ENCODE results near the gene TMEM97.

TMEM97 gene

GRCh38 chr17:28317099-28317965 is 1.7 kb upstream of the TMEM97 start:
- no peak for DNase-seq

DNA sequence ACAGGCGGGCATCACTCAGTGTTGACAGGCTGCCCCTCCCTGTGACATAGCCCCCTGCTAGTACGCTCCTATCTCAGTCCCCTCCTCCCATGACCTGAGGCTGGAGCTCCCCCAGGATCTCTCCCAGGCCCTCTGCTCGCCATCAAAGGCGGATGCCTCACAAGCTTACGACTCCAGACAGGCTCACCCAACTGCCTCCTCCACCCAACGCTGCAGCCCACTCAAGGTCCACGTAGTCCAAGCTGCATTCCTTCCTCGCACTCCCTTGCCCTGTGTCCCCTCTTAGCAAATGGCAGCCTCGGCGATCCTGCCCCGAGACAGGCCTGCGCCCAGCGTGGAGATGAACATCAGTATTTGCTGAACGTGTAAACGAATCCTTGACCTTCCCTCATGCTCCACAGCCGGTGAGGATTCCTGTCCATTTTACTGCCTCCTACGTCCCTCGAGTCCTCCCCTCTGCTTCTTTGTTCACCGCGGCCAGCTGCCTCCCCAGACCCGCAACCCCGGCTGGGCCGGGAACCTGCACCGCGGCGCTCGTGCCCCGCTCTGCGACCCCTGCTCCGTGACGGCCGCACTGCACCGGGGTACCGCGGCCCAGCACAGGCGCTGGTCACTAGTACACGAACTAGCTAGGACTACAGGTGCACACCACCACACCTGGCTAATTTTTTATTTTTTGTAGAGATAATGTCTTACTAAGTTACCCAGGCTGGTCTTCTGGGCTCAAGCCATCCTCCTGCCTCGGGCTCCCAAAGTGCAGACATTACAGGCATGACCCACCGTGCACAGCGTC is 838 bp upstream of the TMEM97 start:
- no peak for DNase-seq

DNA sequence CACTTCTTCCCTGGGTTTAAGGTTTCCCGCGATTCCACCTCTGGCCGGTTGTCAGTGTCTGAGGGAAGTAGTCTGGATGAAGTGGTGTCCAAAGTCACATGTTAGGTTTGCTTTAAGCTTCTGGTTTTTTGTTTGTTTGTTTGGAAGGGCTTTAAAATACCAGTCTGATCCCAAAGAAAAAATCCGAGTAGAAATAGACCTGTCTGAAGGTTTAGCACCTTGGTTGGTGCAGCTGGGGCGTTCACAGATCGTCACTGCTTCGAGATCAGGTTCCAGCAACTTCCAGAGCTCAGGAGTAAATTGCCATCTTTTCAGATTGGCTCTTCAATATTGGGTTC is 567 bp downstream of the TMEM97 start:
- no peak for DNase-seq

- DNase-seq = no peak
These were observed 1.4 kb downstream of the TMEM97 start for GRCh38 chr17:28320215-28321061.

DNA sequence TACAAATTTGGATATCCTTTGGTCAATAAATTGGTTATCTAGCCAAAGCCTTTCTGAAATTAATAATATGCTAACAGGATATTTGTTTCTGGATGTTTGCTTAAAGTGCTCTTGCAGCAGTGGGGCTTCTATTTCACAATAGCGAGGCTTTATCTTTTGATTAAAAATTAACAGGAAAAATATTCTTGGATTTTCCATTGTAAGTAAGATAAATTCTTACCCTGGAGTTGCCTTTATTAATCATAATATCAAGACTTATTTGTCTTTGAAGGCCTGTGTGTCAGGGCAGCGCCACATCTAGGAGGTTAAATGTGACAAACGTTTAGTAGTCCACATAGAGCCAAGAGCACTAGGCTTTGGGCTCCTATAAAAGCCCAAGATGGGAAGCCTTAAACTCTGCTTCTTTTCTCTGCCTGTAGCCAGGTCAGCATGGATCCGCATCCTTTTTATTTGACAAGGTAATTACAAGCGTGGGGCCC is 5.3 kb downstream of the TMEM97 start:
- DNase-seq = no peak

GRCh38 chr17:28324781-28325180 is 5.8 kb downstream of the TMEM97 start:
- no peak for DNase-seq

DNA sequence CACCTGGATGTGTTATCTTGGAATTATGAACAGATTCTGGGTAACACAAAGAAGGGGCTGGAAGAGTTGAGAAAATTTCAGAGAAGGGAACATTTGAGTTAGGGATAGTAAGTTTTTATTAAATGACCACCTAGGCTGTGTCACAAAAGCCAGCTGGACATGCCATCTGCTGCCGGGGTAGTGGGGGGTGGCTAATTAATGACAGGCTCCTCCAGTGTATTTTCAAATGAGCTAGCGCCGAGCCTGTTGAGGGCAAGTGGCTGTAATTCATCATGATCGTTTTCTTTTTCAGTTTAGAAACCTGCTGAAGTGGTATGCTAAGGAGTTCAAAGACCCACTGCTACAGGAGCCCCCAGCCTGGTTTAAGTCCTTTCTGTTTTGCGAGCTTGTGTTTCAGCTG is 6.2 kb downstream of the TMEM97 start:
- DNase-seq = no peak

DNA sequence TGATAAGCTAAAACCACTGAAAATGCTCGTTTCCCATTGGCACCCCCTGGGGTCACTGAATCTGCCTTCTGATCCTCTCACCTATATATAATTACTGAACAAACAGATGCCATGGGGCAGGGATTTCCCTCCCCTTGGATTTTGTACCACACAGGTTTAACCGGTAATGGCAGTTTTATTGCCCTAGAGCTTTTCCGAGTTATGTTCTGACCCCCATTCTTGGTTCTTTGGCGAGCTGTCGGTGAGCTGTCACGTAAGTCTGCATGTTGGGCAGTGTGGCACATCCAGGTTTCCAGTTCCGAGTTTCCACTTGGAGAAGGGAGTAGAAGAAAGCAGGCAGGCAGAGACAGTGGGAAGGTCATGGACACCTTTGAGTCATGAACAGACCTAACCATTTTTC is 7.1 kb downstream of the TMEM97 start:
- no peak for DNase-seq

GRCh38 chr17:28327031-28327607 is 8.1 kb downstream of the TMEM97 start:
- DNase-seq = no peak

- no peak for DNase-seq
These were observed 8.7 kb downstream of the TMEM97 start for GRCh38 chr17:28327709-28328108.

DNA sequence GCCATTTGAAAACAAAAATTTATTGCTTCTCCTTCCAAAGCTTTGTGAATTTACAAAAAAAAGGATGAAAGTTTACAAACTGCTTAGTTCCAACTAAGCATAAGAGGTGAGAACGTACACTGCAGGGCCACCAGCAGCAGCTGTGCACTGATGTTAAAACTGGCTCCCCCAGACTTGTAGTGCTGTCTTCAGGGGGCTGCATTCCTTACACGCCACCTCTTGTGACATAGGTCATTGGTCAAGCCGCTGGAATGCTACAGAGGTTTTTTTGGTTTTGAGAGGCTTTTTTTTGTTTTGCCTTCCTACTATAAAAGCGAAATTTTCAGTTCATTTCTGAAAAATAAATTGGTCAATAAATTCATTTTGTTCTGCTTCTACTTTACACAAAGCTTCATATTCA is 9.3 kb downstream of the TMEM97 start:
- no peak for DNase-seq

GRCh38 chr17:28330671-28331070 is 11.7 kb downstream of the TMEM97 start:
- DNase-seq = no peak

DNA sequence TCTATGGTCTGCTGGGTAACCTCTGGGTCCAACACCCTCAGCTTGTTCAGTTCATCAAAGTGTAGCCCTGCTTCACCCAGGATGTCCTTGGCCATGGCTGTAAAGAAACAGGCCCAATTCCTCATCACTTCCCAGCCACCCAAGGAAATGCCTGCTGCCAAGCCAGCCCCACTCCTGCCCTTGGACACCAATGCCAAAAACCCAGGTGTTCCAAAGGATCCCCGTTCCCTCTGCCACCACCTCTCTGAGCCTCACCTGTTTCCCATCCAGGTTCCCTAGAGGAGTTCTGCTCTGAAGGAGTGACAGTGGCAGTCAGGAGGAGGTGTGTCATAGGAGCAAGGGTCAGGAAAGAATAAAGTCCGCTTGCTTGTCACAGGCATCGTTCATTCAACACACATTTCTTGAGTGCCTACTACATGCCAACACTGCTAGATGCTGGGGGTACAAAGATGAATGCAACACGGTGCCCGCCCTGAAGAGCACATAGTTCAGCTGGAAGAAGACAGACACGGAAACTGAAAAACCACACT is 13.0 kb downstream of the TMEM97 start:
- no peak for DNase-seq

GRCh38 chr17:28333083-28333746 is 14.2 kb downstream of the TMEM97 start:
- DNase-seq = no peak

GRCh38 chr17:28334171-28334570 is 15.2 kb downstream of the TMEM97 start:
- no peak for DNase-seq

DNA sequence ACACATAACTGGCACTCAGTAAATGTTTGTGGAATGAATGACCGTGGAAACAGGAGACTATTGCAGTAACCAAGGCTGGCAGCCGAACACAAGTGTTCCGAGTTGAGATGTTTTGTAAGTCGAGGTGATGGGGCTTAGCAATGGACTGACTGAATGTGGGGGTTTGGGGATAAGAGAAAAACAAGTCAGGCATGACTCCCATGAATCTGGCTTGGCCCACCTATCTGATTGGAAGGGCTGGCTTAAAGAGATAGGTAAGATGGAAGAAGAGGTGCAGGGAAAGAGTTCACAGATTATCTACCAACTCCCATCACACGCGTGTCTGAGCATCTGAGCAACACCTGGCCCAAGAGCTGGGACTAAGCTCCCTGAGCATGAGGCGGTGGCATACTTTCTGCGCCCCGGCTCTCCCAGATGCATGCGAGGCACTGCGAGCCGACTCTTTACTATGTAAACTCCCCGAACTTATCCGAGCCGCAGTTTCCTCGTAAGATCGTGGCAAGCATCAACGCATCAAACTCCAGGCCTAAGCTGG is 15.7 kb downstream of the TMEM97 start:
- DNase-seq = no peak

DNA sequence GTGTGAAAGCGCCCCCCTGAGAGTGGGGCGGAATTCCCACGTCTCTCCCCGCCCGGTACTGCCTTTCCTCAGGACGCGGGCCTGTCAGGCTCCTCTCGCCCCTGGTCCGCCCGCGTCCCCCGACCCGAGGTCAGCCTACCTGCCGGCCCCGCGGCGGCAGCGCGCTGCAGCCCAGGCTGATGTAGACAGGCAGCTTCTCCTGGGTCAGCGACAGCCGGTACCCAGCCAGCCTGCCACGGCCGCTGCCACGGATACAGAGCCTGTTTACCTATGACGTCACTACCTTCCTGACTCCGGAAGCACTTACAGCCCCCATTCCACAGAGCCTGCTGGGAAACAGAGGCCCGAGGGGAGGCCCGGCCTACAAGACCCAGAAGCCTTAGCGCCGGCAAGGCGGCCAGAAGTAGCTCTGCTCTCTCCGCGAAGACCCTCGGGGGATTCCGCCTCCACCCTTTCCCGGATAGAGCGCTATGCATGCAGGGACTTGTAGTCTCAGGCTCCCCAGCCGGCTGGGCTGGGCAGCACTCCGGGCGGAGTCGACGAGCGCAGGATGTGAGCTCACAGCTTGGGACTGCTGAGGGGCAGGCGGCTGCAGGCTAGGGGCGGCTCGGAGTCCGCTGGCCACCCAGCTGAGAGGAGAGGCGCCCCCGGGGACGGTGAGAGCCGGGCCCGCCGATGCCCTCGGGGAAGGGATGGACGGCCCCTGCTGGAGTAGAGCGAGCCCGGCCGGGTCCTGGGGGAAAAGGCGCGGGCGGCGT is 16.4 kb downstream of the TMEM97 start, which contains the start of the genes IFT20 and TNFAIP1:
Gene IFT20, minus strand, starts transcription at position 272 of the 758 bp plus-strand sequence. CDS start 3,487 bp downstream, outside the sequence.
Gene TNFAIP1, plus strand, starts transcription at position 561 of the 758 bp plus-strand sequence. CDS start 3,761 bp downstream, outside the sequence.
- peak; percentile 97 for DNase-seq

GRCh38 chr17:28335959-28336871 is 17.2 kb downstream of the TMEM97 start:
- peak; percentile 45 for DNase-seq

DNA sequence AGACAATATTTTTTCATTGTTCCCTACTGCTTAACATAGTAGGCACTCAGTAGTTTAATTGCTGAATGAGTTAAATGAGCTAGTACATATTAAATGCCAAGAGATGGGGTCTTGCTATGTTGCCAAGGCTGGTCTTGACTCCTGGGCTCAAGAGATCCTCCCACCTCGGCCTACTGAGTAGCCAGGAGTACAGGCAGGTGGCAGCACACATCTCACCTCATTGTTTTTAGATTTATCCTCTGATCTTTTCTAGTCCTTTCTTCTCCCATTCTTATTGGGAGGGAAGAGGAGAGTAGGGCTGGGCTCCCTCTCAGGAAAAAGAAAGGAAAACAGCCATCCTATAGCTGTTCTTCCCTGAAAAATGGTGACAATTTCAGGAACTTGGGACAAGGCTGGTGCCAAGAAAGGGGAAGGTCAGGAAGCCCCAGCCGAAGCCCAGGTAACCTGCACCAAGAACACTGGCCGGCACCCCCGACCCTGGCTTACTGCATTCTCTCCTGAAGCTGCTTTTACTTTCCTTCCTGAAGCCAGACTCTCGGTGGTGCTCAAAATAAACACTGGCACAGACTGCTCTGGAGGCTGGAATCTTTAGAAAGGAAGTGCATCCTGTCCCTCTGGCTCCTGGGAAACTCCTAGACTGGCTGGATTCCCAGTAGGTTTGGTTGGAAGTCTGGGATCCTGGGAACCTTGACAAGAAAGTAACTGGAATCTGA is 19.2 kb downstream of the TMEM97 start:
- no peak for DNase-seq
